ENCODE data around the gene NUDT21. TPM values are rescaled to one million over a fixed set of nuclear protein-coding genes. Genes with fewer than 3 reads are reported as not detected.

NUDT21 gene
- total and polyA plus RNA-seq, 8 donors = 80.8 to 136 (median 120) TPM

DNA sequence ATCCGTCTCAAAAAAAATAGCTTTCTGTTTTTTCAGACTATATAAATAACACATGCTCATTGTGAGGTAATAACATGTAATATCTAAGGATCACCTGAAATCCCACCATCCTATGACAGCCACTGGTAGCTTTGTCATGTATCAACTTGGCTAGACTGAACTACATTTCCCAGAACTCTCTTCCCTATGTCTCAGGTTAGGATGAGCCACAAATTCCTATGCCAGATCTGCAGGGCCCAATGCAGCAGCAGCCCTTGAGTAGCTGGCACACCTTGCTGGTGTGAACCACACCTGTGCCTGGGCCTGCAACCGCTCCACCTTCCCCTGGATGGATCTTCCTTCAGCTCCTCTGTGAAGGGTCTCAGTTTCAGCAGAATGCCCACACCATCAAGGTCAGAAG lies 28.3 kb upstream of the NUDT21 start:
- Histone ChIP-seq H3K27me3 (no peaks in the 10 kb centered on the region), H3K36me3 (peaks cover 0 to 65% of the 10 kb centered on the region in 2 donors), H3K9me3 (no peaks in the 10 kb centered on the region), H3K4me3 (no peak overlapping the region), H3K4me1 (no peaks in the 10 kb centered on the region), H3K27ac (no peak overlapping the region)
- intact Hi-C loops (cut with DNase I) = no loop called here
- TF ChIP-seq, protein P1, sequence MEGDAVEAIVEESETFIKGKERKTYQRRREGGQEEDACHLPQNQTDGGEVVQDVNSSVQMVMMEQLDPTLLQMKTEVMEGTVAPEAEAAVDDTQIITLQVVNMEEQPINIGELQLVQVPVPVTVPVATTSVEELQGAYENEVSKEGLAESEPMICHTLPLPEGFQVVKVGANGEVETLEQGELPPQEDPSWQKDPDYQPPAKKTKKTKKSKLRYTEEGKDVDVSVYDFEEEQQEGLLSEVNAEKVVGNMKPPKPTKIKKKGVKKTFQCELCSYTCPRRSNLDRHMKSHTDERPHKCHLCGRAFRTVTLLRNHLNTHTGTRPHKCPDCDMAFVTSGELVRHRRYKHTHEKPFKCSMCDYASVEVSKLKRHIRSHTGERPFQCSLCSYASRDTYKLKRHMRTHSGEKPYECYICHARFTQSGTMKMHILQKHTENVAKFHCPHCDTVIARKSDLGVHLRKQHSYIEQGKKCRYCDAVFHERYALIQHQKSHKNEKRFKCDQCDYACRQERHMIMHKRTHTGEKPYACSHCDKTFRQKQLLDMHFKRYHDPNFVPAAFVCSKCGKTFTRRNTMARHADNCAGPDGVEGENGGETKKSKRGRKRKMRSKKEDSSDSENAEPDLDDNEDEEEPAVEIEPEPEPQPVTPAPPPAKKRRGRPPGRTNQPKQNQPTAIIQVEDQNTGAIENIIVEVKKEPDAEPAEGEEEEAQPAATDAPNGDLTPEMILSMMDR (IDR thresholded peaks at IDR 0.05) = no peak
- ATAC-seq (no peak), DNase-seq (no peak)

DNA sequence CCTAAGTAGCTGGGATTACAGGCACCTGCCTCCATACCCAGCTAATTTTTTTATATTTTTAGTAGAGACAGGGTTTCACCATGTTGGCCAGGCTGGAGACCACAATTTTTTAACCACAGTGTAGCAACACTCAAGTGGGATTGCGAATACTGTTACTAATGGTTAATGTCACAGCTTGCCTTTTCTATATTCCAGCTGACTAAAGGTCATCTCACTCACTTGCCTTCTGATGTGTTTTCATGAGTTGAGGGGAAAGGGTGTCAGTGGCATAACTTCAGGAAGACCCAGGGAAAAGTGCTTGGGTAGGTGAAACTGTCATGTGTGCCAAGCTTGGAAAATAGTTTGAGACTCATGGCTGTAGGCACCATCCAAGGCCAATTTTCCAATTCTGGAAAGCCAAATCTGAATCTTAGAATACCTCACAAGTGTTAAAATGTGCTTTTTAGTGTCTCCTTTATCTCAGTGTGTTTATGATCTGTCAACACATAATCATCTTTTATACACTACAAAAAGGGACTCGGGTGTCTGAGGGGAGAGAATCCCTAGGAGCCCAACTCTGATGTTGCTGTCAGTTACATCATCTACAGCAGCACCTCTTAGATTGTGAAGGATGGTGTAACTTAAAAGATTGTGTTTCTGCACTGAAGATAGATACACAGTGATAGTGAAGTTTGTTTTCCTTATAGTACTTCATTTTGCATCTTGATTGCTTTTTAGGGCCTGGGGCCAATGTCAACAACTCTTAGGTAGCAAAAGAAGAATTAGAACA lies 27.3 kb upstream of the NUDT21 start:
- no peak for DNase-seq
- TF ChIP-seq, protein P1 (IDR thresholded peaks at IDR 0.05) = no peak
- intact Hi-C loops (cut with DNase I) = no loop called here

DNA sequence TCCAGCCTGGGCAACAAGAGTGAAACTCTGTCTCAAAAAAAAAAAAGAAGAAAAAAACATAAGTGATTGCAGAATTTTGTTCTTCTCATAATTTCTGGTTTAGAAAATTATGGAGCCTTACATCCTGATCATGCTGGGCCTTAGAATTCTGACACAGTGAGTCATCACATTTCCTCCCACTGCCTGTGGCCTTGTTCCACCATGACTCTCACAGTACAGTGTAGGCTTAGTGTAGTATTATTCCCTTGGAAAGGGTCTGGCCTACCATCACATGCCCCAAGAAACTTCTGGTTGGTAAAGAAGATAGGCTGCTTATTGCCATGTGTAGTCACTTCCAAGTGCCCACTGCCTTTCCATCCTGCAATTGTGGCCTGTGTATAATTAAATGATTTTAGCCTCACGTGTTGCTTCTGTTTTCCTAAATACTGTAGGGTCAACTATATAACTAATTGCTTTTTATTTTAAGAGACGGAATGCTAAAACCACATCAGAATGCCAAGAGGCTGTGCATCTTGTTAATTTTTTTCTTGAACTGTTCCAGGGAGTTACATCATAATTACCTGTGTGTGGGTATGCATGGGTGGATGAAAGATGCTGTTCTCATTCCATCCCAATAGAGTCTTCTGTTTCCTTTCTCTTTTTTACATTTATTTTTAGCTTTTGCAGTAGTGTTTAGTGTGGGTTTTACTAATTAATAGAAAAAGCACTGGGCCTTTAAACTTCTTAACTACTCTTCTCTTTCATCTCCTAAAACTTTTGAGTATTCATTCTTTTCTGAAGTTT lies 26.2 kb upstream of the NUDT21 start:
- H3K27ac ChIP-seq = peak overlapping the region in 1 of 2 donors; percentile 23
- TF ChIP-seq, protein P1 (IDR thresholded peaks at IDR 0.05) = no peak
- intact Hi-C loops (cut with DNase I) = no loop called here
- H3K4me3 ChIP-seq = no peak overlapping the region
- H3K9me3 ChIP-seq = no peaks in the 10 kb centered on the region
- peaks cover 0 to 83% of the 10 kb centered on the region in 2 donors for H3K36me3 ChIP-seq
- H3K4me1 ChIP-seq = no peaks in the 10 kb centered on the region
- H3K27me3 ChIP-seq = no peaks in the 10 kb centered on the region
- ATAC-seq = peak; percentile 78
- no peak for DNase-seq

More for the DNA sequence above, 27.3 kb upstream of the NUDT21 start:
- no peaks in the 10 kb centered on the region for H3K9me3 ChIP-seq
- H3K27ac ChIP-seq = no peak overlapping the region
- no peaks in the 10 kb centered on the region for H3K4me1 ChIP-seq
- no peak for ATAC-seq
- H3K4me3 ChIP-seq = no peak overlapping the region
- peaks cover 0 to 75% of the 10 kb centered on the region in 2 donors for H3K36me3 ChIP-seq
- H3K27me3 ChIP-seq = no peaks in the 10 kb centered on the region

DNA sequence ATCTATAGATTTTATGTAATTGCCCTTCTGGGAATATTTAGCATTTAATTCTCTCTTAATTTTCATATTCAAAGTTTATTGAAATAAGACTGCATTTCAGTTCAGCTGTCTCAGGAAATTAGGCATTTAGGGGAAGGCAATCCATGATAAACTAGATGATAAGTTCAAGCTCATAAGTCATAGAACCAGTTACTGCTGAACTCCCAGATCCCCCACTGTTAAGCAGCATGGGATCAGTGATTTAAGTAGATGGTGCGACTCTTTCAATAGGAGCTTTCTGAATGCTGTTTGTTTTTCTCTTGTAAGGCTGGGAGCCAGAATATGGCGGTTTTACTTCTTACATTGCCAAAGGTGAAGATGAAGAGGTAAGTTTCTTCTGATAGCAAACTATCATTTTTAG lies 24.1 kb upstream of the NUDT21 start:
- H3K36me3 ChIP-seq = peaks cover 0 to 97% of the 10 kb centered on the region in 2 donors
- no peak for DNase-seq

More for the DNA sequence above, 24.1 kb upstream of the NUDT21 start:
- TF ChIP-seq, protein P1 (IDR thresholded peaks at IDR 0.05) = no peak
- Histone ChIP-seq H3K9me3 (no peaks in the 10 kb centered on the region), H3K4me1 (no peaks in the 10 kb centered on the region), H3K4me3 (no peak overlapping the region), H3K27ac (no peak overlapping the region), H3K27me3 (no peaks in the 10 kb centered on the region)
- no peak for ATAC-seq
- intact Hi-C loops (cut with DNase I) = no loop called here

Measured in left lung (tissue), 10 donors.